Measurements from ENCODE around the gene DNAJC1.
"Not testable (repeated sequence)": the region's sequence is repeated elsewhere in the genome, so short reads cannot be mapped to it uniquely, and the experiment has no call there.

The DNAJC1 gene

DNA sequence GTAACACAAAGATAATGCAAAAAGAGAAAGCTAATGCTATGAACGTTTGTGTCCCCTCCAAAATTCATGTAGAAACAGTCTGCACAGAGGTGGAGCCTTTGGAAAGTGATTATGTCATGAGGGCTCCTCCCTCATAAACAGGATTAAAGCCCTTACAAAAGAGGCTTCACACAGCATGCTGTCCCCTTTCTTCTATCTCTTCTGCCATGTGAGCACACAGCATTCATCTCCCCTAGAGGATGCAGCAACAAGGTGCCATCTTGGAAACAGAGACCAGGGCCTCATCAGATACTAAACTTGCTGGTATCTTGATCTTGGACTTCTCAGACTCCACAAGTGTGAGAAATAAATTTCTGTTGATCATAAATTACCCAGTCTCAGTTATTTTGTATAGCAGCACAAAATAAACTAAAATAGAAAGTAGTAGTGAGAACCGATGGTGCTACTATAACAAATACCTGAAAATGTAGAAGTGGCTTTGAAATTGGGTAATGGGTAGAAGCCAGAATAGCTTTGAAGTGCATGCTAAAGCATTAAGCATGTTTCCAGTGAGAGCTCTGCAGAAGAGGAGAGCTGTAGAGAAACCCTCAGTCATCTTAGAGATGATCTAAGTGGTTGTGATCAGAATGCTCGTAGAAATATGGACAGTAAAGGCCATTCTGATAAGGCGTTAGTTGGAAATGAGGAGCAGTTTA, 108.7 kb downstream of the DNAJC1 start:
- DNase-seq: no peak

DNA sequence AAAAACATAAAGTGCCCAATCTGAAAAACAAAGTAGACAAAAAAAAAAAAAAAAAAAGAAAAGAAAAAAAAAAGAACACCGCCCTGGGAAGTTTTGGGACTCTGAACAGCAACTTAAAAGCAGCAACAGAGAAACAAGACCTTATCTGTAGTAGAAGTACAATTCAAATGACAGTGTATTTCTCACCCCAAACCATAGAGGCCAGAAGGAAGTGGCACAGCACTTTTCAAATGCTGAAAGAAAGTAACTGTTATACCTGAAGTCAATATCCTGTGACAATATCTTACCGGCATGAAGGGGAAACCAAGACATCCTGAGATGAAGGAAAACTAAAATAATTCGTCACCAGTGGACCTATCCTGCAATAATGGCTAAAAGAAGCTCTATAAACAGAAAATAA, 112.1 kb downstream of the DNAJC1 start:
- no peak for DNase-seq

DNA sequence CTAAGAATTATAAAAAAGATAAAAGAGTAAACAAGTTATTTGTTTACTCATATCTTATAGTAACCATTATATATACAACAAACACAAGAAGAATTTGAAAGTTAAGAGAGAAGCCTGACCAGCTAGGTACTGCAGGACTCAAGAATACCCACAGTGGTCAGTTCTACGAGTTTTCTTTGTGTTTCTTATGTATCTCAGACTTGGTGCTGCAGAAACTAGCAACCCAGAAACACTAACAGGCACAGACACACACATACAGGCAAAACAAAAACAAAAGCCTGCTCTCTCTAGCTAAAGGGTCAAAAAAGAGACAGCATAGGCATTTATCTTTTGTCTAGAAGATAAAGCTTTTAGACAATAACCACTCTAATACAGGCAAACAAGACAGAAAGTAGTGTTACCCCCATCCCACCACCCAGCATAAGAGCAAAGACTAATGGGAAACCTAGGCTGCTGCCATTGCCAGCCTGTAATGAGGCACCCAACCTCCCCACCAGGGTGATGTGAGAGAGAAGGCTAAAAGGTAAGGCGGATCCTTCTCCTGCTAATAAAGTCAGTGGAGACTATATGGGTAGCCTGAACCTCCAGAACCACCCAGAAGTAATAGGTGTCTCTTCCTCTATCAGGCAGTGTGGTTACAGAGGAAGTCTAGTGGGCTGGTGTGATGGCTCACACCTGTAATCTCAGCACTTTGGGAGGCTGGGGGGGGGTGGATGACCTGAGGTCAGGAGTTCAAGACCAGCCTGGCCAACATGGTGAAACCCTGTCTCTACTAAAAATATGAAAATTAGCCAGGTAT, 113.9 kb downstream of the DNAJC1 start:
- no peak for DNase-seq

DNA sequence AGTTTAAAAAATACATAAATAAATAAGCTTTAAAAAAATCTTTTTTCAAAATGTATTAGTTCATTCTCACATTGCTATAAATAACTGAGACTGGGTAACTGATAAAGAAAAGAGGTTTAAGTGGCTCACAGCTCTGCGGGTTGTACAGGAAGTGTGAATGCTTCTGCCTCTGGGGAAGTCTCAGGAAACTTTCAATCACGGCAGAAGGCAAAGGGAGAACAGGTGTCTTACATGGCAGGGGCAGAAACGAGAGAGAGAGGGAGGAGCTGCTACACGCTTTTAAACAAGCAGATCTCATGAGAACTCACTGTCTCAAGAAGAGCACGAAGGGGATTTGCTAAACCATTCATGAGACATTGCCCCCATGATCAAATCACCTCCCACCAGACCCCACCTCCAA, 114.6 kb downstream of the DNAJC1 start:
- DNase-seq: no peak

DNA sequence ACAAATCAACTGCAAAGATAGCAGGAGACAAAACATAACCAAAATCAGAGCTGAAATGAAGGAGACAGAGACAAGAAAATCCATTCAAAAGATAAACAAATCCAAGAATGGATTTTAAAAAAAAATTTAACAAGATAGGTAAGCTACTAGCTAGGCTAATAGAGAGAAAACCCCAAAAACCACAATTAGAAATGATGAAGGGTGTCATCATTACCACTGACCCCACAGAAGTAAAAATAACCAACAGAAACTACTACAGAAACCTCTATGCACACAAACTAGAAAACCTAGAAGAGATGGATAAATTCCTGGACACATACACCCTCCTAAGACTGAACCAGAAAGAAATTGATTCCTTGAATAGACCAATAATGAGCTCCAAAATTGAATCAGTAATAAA, 117.6 kb downstream of the DNAJC1 start:
- no peak for DNase-seq

DNA sequence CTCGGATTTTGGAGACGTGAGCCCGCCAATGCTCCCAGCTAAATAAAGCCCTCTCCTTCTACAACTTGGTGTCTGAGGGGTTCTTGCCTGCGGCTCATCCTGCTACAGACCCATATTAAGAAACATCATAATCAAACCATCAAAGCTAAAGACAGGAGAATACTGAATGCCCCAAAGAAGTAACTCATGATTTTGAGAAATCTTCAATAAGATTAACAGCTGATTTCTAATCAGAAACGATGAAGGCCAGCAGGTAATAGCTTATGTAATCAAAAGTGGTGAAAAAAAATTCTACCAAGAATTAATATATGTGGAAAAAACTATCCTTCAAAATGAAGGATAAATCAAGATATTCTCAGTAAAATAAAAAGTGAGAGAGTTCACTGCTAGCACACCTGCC, 130.3 kb downstream of the DNAJC1 start:
- no peak for DNase-seq

DNA sequence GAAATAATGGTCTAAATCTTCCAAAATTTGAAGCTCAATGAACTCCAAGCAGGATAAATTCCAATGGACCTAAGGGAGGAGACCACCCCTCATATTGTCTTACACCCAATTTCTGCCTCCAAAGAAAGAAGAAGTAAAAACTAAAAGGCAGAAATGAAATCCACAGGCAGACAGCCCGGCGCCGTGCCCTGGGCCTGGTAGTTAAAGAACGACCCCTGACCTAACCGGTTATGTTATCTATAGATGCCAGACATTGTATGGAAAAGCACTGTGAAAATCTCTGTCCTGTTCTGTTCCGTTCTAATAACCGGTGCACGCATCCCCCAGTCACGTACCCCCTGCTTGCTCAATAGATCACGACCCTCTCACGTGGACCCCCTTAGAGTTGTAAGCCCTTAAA, 130.8 kb downstream of the DNAJC1 start:
- DNase-seq: not testable (repeated sequence)

DNA sequence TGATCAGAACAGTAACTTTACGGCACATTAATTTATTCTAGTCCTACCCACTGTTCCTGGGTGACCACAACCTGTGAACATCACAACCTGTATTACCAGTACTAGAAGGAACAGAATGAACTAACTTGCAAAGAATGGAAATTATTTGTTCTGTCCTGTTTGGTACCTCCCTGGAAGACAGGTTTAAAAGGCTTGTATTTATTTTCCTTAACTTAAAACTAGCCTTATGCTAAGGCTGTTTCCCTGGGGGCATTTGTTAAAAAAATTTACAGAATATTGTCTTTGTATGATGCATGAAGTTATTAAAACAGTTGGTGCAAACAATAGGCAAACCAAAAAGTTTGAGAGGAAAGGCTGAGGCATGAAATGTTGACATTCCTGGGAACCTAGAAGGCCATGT, 132.7 kb downstream of the DNAJC1 start:
- DNase-seq: no peak

DNA sequence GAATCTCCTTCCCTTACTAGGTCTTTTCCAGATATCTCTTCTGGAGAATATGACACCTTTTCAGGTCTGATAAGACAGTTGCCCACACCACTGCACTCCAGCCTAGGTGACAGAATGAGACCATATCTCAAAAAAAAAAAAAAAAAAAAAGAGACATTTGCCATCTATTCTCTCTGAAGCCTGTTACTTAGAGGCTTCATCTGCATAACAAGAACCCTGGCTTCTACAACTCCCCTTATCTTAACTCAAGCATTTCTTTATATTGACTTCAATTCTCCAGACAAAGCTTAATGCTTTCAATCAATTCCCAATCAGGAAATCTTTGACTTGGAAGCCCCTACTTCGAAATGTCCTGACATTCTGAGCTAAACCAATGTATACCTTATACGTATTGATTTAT, 134.4 kb downstream of the DNAJC1 start:
- not testable (repeated sequence) for DNase-seq

DNA sequence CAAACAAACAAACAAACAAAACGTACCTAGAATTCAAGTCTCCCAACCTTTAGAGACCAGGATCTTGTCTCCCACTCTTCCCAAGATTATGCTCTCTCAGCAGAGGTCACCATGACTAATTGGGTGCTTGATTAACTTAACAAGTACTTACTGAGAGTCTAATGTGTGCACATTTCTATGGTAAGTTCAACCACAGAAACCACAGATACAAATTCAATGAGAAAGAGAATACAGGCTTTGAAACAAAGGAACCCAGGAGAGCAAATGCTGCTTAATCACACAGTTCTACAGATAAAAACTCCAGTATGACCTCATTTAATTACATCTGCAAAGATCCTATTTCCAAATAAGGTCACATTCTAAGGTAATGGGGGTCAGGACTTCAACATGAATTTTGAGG, 142.8 kb downstream of the DNAJC1 start:
- no peak for DNase-seq

DNA sequence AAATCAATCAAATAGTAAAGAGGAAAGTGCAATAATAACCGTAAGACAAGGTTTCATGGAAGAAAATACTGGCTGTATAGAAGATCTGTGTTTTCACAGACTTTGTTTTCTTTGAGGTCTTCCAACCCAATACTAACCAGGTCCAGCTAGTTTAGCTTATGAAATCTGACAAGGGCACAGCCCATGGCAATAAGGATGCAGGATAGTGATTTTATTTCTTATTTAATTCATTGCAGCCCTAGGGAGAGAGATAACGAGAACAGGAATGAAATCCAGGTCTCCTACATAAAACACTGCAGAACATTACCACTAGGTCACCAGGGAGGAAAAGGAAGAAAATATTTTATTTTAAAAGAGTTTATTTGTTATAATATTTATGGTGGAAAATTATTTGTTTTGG, 145.1 kb downstream of the DNAJC1 start:
- no peak for DNase-seq

DNA sequence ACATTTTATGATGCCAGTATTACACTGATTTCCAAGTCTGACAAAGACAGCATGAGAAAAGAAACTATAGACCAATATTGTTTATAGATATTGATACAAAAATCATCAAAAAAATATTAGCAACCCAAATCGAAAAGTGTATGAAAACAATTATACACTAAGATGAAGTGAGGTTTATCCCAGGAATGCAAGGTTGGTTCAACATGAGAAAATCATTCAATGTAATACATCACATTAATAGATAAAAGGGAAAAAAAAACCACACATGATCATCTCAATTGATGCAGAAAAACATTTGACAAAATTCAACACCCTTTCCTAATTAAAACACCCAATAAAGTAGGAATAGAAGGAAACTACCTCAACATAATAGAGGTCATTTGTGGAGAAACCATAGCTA, 153.9 kb downstream of the DNAJC1 start:
- no peak for DNase-seq

DNA sequence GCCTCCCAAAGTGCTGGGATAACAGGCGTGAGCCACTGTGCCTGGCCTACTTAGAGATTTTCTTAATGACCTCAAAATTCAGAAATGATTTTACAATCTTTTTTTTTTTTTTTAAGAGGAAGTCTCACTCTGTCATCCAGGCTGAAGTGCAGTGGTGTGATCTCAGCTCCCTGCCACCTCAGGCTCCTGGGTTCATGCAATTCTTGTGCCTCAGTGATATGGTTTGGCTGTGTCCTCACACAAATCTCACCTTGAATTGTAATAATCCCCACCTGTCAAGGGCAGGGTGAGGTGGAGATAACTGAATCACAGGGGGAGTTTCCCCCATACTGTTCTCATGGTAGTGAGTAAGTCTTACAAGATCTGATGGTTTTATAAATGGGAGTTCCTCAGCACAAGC, 159.9 kb downstream of the DNAJC1 start:
- no peak for DNase-seq

DNA sequence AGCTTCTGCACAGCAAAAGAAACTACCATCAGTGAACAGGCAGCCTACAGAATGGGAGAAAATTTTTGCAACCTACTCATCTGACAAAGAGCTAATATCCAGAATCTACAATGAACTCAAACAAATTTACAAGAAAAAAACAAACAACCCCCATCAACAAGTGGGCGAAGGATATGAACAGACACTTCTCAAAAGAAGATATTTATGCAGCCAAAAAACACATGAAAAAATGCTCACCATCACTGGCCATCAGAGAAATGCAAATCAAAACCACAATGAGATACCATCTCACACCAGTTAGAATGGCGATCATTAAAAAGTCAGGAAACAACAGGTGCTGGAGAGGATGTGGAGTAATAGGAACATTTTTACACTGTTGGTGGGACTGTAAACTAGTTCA, 162.3 kb downstream of the DNAJC1 start:
- not testable (repeated sequence) for DNase-seq

DNA sequence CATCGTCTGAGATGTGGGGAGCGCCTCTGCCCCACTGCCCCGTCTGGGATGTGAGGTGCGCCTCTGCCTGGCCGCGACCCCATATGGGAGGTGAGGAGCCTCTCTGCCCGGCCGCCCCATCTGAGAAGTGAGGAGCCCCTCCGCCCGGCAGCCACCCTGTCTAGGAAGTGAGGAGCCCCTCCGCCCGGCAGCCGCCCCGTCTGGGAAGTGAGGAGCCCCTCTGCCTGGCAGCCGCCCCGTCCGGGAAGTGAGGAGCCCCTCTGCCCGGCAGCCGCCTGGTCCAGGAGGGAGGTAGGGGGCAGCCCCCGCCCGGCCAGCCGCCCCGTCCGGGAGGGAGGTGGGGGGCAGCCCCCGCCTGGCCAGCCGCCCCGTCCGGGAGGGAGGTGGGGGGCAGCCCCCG, 166.0 kb downstream of the DNAJC1 start:
- not testable (repeated sequence) for DNase-seq

DNA sequence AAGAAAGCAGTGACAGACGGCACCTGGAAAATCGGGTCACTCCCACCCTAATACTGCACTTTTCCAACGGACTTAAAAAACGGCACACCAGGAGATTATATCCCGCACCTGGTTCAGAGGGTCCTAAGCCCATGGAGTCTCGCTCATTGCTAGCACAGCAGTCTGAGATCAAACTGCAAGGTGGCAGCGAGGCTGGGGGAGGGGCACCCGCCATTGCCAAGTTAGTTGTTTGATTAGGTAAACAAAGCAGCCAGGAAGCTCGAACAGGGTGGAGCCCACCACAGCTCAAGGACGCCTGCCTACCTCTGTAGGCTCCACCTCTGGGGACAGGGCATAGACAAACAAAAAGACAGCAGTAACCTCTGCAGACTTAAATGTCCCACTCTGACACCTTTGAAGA, 169.0 kb downstream of the DNAJC1 start:
- not testable (repeated sequence) for DNase-seq

DNA sequence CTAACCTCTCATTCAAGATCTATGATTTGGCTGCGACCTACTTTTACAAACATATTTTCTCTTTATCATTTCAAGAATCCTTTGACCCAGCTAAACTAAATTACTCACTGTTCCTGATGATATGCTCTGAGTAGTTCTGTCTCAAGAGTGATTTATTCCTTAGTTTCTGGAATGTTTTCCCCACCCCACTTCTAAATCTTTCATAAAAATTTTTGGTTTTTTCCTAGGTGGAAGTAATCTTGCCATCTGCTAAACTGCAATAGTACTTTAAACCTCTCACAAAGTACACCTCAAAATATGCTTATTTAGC, 170.8 kb downstream of the DNAJC1 start:
- no peak for DNase-seq

DNA sequence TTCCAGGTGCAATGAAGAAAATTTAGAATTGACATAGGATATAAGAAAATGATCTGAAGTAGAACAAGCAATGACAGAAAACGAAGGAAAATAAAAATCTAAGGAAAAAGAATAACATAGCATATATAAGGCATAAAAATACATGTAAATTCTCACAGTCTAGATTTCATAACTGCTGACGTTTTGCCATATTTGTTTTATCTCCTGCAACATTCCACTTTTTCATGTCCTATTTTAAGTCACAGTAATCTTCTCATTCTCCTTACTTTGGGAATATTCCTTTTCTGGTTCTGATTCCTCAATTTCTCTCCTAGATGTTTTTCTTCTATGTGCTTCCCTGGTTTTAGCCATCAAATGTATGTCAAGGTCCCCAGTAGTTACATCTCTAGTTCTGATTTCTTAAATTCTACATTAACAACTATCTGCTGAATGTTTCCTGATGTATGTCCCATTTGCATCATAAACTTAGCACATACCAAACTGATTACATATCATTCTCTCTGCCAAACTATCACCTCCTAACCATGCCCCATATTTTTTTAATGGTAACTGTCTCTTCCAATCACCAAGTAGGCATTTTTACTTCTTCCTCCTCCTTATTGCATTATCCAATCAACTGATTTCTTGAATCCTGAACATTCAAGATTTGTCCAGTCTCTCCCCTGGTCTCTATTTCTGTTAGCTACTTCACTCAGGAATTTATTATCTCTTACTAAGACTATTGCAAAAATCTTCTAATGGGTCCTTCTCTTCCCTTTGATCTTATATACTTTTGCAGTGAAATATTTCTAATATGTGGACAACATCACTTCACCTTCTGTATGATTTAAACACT, 171.3 kb downstream of the DNAJC1 start:
- no peak for DNase-seq

DNA sequence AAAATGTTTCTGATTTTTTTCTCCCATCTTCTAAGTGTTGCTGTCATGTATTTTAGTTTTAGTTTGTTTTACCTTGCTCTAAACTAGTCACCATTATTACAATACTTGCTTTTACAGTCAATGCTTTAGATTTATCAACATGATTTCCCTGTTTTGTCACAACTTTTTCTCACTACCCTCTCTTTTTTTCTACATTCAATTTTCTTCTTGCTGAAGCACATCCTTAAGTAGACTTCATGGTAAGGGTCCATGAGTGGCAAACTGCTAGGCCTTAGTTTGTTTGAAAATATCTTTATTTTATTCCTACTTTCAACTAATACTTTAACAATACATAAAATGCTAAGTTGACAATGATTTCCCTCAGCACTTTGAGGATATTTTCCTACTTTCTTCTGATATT, 173.5 kb downstream of the DNAJC1 start:
- no peak for DNase-seq

DNA sequence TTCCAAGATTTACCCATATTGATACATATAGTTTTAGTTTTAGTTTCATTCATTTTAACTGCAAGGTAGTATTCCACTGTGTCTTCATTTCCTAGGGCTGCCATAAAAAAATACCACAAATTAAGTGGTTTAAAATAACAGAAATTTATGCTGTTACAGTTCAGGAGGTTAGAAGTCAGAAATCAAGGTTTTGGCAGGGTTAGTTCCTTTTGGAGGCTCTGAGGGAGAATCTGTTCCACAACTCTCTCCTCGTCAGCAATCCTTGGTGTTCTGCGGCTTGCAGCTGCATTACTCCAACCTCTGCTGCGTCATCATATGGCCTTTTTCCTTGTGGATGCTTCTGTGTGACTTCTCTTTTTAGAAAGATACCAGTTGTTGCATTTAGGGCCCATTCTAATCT, 176.2 kb downstream of the DNAJC1 start:
- no peak for DNase-seq

DNA sequence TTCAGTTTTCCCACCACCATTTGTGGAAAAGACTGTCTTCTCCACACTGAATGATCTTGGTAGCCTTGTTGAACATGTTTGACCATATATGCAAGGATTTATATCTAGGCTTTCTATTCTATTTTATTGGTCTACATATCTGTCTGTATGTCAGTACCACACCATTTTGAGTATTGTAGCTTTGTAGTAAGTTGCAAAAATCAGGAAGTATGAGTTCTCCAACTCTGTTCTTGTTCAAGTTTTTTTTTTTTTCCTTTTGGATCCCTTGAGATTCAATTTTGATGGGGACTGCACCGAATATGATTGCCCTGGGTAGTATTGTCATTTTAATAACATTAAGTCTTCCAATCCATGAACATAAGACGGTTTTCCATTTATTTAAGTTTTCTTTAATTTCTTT, 176.8 kb downstream of the DNAJC1 start:
- no peak for DNase-seq

DNA sequence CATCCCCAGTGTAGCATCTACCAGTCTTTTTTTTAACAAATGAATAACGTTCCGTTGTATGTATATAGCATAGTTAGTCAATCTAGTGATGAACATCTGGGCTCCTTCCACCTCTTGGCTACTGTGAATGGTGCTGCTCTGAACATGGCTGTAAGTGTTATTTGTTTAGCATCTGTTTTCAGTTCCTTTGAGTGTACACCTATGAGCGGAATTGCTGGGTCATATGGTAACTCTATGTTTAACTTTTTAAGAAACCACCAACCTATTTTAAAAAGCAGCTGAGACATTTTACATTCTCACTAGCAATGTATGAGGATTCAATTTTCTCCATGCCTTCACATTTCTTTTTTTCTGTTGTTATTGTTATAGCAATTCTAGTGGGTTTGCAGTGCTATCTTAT, 178.2 kb downstream of the DNAJC1 start:
- DNase-seq: no peak

DNA sequence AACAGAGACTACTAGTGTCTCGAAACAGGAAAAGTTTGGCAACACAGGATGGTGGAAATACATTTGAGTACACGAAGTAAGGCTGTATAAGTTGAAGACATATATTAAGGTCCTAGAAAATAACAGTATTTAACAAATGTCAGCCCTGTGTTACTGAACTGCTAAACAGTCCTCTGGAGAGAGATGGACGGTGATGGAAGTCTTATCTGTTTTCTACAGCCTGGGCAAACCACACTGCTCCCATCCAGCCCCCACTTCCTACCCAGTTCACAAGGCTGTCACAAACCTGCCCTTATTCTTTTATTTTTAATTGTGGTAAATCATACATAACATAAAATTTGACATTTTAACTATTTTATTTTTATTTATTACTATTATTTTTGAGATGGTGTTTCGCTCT, 179.1 kb downstream of the DNAJC1 start:
- no peak for DNase-seq

DNA sequence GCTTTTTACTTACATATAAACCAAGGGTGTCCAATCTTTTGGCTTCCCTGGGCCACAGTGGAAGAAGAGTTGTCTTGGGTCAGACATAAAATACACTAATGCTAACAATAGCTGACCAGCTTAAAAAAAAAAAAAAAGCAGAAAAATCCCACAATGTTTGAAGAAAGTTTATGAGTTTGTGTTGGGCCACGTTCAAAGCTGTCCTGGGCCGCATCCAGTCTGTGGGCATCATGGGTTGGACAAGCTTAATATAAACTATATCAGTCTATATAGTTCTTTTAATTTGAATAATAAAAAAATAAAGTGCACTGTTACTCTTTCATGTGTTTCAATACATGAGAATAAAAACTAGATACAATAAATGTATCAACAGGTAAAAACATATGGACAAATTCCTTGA, 179.9 kb downstream of the DNAJC1 start:
- DNase-seq: no peak

All from T1000 (cell line).